Liver (tissue), 9 donors: Measurements from ENCODE around the gene PAX5. TPM values are rescaled to one million over a fixed set of nuclear protein-coding genes. Genes with fewer than 3 reads are reported as not detected.

Experiments used
- DNase-seq: peaks from one replicate; pipeline ENCODE4 v3.0.0-alpha.2; 2017; ENCODE audit warnings: low spot score
- H3K27ac ChIP-seq, 2 donors: one replicate each; pipeline ENCODE4 v1.7.0; 2013; ENCODE audit warnings: inconsistent platforms in 2 of 2, low read length in 2 of 2, control low read depth in 1 of 2, low read depth in 1 of 2, mild to moderate bottlenecking in 1 of 2
- H3K27me3 ChIP-seq, 4 donors: one replicate each; pipeline versions ENCODE4 v1.6.1 to v1.7.0; 2013; ENCODE audit warnings: low read length in 3 of 4, inconsistent platforms in 1 of 4, mild to moderate bottlenecking in 1 of 4, moderate library complexity in 1 of 4; ENCODE audit not compliant: control insufficient read depth in 4 of 4, insufficient read depth in 4 of 4
- H3K36me3 ChIP-seq, 4 donors: one replicate each; pipeline versions ENCODE4 v1.6.1 to v1.7.0; 2013; ENCODE audit warnings: low read length in 3 of 4, mild to moderate bottlenecking in 3 of 4, low read depth in 1 of 4, moderate library complexity in 1 of 4; ENCODE audit not compliant: control insufficient read depth in 4 of 4, insufficient read depth in 3 of 4
- H3K4me1 ChIP-seq, 4 donors: one replicate each; pipeline versions ENCODE4 v1.6.1 to v1.7.0; 2013; ENCODE audit warnings: low read length in 3 of 4, mild to moderate bottlenecking in 3 of 4, moderate library complexity in 1 of 4; ENCODE audit not compliant: control insufficient read depth in 4 of 4, insufficient read depth in 4 of 4
- H3K4me3 ChIP-seq, 3 donors: one replicate each; pipeline versions ENCODE4 v1.6.1 to v1.7.0; 2013; ENCODE audit warnings: low read length in 3 of 3, control low read depth in 1 of 3, low read depth in 1 of 3, mild to moderate bottlenecking in 1 of 3
- H3K9ac ChIP-seq, 2 donors: one replicate each; pipeline ENCODE4 v1.7.0; 2013; ENCODE audit warnings: low read length in 2 of 2, mild to moderate bottlenecking in 2 of 2, moderate library complexity in 2 of 2, control low read depth in 1 of 2, low read depth in 1 of 2
- H3K9me3 ChIP-seq, 4 donors: one replicate each; pipeline versions ENCODE4 v1.6.1 to v1.7.0; 2013; ENCODE audit warnings: low read length in 3 of 4; ENCODE audit not compliant: control insufficient read depth in 4 of 4
- EGR1 ChIP-seq, 2 donors: IDR thresholded peaks; 2 replicates each; pipeline ENCODE4 v1.6.1; 2016 to 2018; ENCODE audit warnings: antibody characterized with exemption in 2 of 2, low read depth in 2 of 2
- HNF4A ChIP-seq, 2 donors: conservative IDR thresholded peaks; 2 replicates each; pipeline ENCODE4 v1.6.1; 2016; ENCODE audit warnings: antibody characterized with exemption in 2 of 2, mild to moderate bottlenecking in 2 of 2
- HNF4G ChIP-seq: IDR thresholded peaks from 2 replicates; pipeline ENCODE4 v1.6.1; 2016; ENCODE audit warnings: antibody characterized with exemption
- JUND ChIP-seq, 2 donors: IDR thresholded peaks; 2 replicates each; pipeline ENCODE4 v1.6.1; 2016; ENCODE audit warnings: antibody characterized with exemption in 2 of 2
- MAX ChIP-seq: IDR thresholded peaks from 2 replicates; pipeline ENCODE4 v1.6.1; 2016; ENCODE audit warnings: antibody characterized with exemption
- NR2F2 ChIP-seq: IDR thresholded peaks from 2 replicates; pipeline ENCODE4 v1.6.1; 2016; ENCODE audit warnings: antibody characterized with exemption
- RXRA ChIP-seq, 2 donors: IDR thresholded peaks; 2 replicates each; pipeline ENCODE4 v1.6.1; 2017 to 2018; ENCODE audit warnings: antibody characterized with exemption in 2 of 2, mild to moderate bottlenecking in 1 of 2
- TAF1 ChIP-seq: conservative IDR thresholded peaks from 2 replicates; pipeline ENCODE4 v1.6.1; 2016; ENCODE audit warnings: antibody characterized with exemption, mild to moderate bottlenecking
- WGBS: extraction: QIAGEN DNeasy Blood & Tissue Kit; methylation state at CpG from one replicate; pipeline ENCODE4 v1.1.7; 2013; 5-methylcytosine and 5-hydroxymethylcytosine counted together
- polyA plus RNA-seq, 2 donors: library from polyadenylated mRNA; stranded (reverse) in 1 of 2; unstranded in 1 of 2; fragments of 200-250 nt in 1 of 2; fragments of >200 nt in 1 of 2; fragmentation: Nextera tagmentation in 1 of 2; extraction: Ambion mirVana in 1 of 2; gene quantifications; one replicate each; pipeline versions ENCODE4 v1.2.1 to v1.2.3, GENCODE V29; 2013 to 2015
- total RNA-seq, 2 donors: library from RNA; depleted of rRNA; stranded (reverse); fragments of >200 nt; gene quantifications; one replicate each; pipeline ENCODE4 v1.2.3, GENCODE V29; 2014
- TF ChIP-seq, protein P1 (sequence below): fragments of 150-350 bp; IDR thresholded peaks from 2 replicates; pipeline ENCODE4 v1.5.1; 2017; ENCODE audit warnings: improper control_type of control experiment, low read depth, low read length; ENCODE audit not compliant: missing input control
- TF ChIP-seq, protein P2 (sequence below): IDR thresholded peaks from 2 replicates; pipeline ENCODE4 v1.6.1; 2016; ENCODE audit warnings: antibody characterized with exemption
- TF ChIP-seq, protein P3 (sequence below): IDR thresholded peaks from 2 replicates; pipeline ENCODE4 v1.6.1; 2016; ENCODE audit warnings: antibody characterized with exemption
- donor health status: healthy.
- donor health status: healthy.
- donor health status: healthy.
- donor health status: healthy.
- donor health status: healthy.

Gene PAX5
- total and polyA plus RNA-seq, 4 donors = 0.05 to 2.7 (median 0.11) TPM

DNA sequence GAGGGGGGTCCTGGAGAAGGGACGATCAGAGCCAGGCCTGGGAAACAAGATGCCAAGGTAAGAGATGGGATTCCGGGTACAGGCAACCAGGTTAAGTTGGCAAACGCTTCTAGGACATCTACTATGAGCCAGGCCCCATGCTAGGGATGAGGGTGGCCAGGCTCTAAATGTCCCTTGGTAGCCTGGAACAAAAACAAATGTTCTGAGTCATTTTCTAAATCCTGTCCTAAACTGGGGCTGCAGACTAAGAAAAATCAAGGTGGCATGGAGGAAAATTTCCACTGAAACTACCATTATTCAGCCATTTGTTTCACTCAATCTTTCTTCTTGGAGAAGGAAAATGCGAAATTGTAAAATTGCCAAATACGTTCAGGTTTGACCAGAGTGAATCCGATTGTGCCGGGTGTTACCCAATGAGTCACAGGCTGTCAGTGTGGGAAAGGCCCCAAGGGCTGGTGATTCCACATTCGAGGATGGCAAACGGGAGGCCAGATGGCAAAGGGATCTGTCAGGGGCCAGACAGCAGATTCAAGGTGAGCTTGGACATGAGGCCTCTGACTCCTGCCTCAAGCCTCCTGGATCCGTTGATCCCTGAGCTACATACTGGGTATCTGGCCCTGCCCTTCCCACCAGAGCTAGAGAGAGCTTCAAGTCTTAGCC lies 57.6 kb downstream of the PAX5 start (continued):
- no peak for TF ChIP-seq HNF4A (conservative IDR thresholded peaks at IDR 0.05)
- no peak for TF ChIP-seq JUND (IDR thresholded peaks at IDR 0.05)
- no peak for TF ChIP-seq MAX

DNA sequence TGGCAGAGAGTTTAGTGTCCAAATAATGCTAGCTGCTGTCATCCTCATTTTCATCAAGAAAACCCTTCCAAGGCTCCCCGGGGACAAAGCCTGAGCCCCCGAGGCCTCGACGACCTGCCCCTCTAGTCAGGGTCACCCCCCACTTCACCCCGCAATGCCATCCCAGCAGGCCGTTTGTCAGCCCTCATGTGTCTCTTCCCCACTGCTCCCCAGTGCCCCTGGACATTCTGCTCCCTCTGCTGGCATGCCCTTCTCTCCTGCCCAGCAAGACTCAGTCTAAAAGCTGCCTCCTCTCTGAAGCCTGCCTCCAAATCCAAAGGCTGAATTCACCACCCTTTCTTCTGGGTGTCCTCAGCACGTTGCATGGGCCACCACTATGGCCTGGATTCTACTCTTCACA lies 59.3 kb downstream of the PAX5 start:
- DNase-seq = no peak
- H3K27me3 ChIP-seq = peaks cover 0 to 4% (median 1%) of the 10 kb centered on the region in 4 donors
- H3K36me3 ChIP-seq = no peaks in the 10 kb centered on the region
- H3K4me3 ChIP-seq = no peak overlapping the region
- H3K9me3 ChIP-seq = no peaks in the 10 kb centered on the region
- H3K9ac ChIP-seq = no peak overlapping the region
- H3K27ac ChIP-seq = no peak overlapping the region
- no peaks in the 10 kb centered on the region for H3K4me1 ChIP-seq
- 56% methylated on average over 7 of the region's 7 CpGs for WGBS
- TF ChIP-seq HNF4G = no peak
- no peak for TF ChIP-seq RXRA (IDR thresholded peaks at IDR 0.05)
- TF ChIP-seq TAF1 = no peak
- TF ChIP-seq, protein P1, sequence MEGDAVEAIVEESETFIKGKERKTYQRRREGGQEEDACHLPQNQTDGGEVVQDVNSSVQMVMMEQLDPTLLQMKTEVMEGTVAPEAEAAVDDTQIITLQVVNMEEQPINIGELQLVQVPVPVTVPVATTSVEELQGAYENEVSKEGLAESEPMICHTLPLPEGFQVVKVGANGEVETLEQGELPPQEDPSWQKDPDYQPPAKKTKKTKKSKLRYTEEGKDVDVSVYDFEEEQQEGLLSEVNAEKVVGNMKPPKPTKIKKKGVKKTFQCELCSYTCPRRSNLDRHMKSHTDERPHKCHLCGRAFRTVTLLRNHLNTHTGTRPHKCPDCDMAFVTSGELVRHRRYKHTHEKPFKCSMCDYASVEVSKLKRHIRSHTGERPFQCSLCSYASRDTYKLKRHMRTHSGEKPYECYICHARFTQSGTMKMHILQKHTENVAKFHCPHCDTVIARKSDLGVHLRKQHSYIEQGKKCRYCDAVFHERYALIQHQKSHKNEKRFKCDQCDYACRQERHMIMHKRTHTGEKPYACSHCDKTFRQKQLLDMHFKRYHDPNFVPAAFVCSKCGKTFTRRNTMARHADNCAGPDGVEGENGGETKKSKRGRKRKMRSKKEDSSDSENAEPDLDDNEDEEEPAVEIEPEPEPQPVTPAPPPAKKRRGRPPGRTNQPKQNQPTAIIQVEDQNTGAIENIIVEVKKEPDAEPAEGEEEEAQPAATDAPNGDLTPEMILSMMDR = no peak
- TF ChIP-seq NR2F2 = no peak
- no peak for TF ChIP-seq EGR1 (IDR thresholded peaks at IDR 0.05; ENCODE audit: low read depth in 2 of 2)
- no peak for TF ChIP-seq JUND (IDR thresholded peaks at IDR 0.05)
- TF ChIP-seq, protein P2, sequence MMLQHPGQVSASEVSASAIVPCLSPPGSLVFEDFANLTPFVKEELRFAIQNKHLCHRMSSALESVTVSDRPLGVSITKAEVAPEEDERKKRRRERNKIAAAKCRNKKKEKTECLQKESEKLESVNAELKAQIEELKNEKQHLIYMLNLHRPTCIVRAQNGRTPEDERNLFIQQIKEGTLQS = no peak

DNA sequence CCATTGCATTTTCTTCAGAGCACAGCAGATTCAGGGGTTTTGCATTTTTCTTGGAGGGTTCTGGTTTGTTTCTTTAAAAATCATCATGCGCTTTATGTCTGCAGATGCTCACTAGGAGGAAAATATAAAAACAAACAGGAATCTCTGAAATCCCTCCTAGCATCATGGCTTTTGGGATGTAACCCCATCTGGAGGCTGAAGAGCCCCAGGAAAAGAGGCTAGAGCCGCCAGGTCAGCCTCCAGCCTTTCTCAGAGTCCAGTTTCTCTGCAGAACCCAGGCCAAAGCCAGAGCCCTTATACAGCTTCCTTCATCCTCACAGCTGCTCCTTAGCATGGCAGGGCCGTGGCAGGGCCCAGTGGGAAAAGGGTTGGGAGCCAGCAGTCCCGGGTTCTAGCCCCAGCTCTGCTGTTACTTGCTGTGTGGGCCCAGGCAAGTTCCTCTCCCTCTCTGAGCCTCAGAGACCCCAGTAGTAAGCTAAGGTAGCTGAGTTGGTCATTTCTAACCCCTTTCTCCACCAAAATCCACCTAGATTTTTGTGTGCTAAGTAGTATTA lies 62.1 kb downstream of the PAX5 start:
- 87% methylated on average over 4 of the region's 4 CpGs for WGBS
- no peak for DNase-seq
- no peaks in the 10 kb centered on the region for H3K4me1 ChIP-seq
- H3K4me3 ChIP-seq = no peak overlapping the region
- no peak overlapping the region for H3K9ac ChIP-seq
- no peak overlapping the region for H3K27ac ChIP-seq
- H3K27me3 ChIP-seq = peaks cover 0 to 4% (median 0%) of the 10 kb centered on the region in 4 donors
- TF ChIP-seq JUND (IDR thresholded peaks at IDR 0.05) = no peak
- TF ChIP-seq, protein P3, sequence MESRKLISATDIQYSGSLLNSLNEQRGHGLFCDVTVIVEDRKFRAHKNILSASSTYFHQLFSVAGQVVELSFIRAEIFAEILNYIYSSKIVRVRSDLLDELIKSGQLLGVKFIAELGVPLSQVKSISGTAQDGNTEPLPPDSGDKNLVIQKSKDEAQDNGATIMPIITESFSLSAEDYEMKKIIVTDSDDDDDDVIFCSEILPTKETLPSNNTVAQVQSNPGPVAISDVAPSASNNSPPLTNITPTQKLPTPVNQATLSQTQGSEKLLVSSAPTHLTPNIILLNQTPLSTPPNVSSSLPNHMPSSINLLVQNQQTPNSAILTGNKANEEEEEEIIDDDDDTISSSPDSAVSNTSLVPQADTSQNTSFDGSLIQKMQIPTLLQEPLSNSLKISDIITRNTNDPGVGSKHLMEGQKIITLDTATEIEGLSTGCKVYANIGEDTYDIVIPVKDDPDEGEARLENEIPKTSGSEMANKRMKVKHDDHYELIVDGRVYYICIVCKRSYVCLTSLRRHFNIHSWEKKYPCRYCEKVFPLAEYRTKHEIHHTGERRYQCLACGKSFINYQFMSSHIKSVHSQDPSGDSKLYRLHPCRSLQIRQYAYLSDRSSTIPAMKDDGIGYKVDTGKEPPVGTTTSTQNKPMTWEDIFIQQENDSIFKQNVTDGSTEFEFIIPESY = no peak
- H3K36me3 ChIP-seq = no peaks in the 10 kb centered on the region
- no peaks in the 10 kb centered on the region for H3K9me3 ChIP-seq
